GM12892 (cell line): ENCODE measurements around the gene FOXC1.

Experiments
- POLR2A ChIP-seq: IDR thresholded peaks from 2 replicates; pipeline ENCODE4 v1.6.1; 2011; ENCODE audit warnings: low read depth, low read length, control low read depth
- POLR2AphosphoS5 ChIP-seq: IDR thresholded peaks from 2 replicates; pipeline ENCODE4 v1.6.1; 2011; ENCODE audit warnings: low read depth, low read length, control low read depth
- TAF1 ChIP-seq: IDR thresholded peaks from 2 replicates; pipeline ENCODE4 v1.6.1; 2011; ENCODE audit warnings: low read depth, mild to moderate bottlenecking, control low read depth, low read length, borderline replicate concordance

DNA sequence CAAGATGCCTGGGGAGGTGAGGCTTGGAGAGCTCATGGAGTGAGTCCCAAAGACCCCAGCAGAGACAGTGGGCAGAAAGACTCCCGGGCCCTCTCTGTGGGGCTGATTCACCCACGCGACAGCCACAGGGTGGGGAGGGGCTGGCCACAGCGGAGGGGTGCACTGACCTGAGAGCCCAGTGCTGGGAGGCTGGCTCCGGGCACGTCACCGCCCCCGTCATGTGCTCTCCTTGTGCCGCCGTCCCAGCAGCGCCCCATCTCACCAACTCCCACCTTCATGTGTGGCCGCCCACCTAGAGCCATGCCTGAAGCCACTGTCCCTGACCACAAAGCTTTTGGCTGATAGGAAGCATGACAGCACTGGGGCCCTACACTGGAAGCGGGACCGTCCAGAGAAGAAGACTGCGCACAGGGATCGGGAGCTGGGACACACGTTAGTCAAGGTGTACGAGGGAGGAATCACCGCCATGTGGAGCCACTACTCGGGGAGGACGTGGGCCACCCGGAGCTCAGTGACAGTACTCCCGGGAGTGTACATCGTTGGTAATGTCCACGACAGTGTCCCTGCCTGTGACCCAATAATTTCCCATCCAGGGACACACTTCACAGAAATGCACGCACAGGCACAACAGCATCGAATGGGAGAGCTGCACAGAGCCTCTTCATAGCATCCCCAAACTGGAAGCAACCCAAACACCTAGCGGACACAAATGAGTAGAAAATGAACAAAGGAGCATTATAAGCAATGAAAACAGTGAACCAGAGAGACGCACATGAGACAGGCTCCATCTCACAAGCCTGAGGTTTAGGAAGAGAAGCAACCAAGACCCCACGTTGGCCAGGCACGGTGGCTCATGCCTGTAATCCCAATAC is 28.4 kb upstream of the FOXC1 start:
- TF ChIP-seq TAF1 (no peak), POLR2A (no peak), POLR2AphosphoS5 (no peak)
